NCI-H82 treated with DMSO at 0.1 percent for 48 hours (cell line): ENCODE measurements around the gene CCRL2.
"Not testable (repeated sequence)": the region's sequence is repeated elsewhere in the genome, so short reads cannot be mapped to it uniquely, and the experiment has no call there.

ENCODE experiments used
- DNase-seq: peaks from one replicate; lab custom pipeline; 2025; ENCODE audit not compliant: unreplicated experiment; lab: John Stamatoyannopoulos, UW

Gene CCRL2

GRCh38 chr3:46402902-46403301 is 4.2 kb upstream of the CCRL2 start:
- DNase-seq = not testable (repeated sequence)

- no peak for DNase-seq
Observed at GRCh38 chr3:46405301-46406019, 1.6 kb upstream of the CCRL2 start.

GRCh38 chr3:46406443-46406787 is 644 bp upstream of the CCRL2 start:
- no peak for DNase-seq

GRCh38 chr3:46407970-46408369 is 911 bp downstream of the CCRL2 start:
- DNase-seq = no peak

- DNase-seq = no peak
Observed at GRCh38 chr3:46408853-46409252, 1.8 kb downstream of the CCRL2 start.

GRCh38 chr3:46409739-46410489 is 2.9 kb downstream of the CCRL2 start:
- no peak for DNase-seq

GRCh38 chr3:46410669-46411068 is 3.6 kb downstream of the CCRL2 start:
- DNase-seq = no peak

GRCh38 chr3:46411271-46411670 is 4.2 kb downstream of the CCRL2 start:
- DNase-seq = no peak

- no peak for DNase-seq
Observed at GRCh38 chr3:46412786-46413298, 5.8 kb downstream of the CCRL2 start.

- DNase-seq = no peak
Observed at GRCh38 chr3:46413951-46414350, 6.9 kb downstream of the CCRL2 start.

GRCh38 chr3:46414739-46415138 is 7.7 kb downstream of the CCRL2 start:
- DNase-seq = no peak

GRCh38 chr3:46416125-46416810 is 9.2 kb downstream of the CCRL2 start:
- no peak for DNase-seq

GRCh38 chr3:46416811-46417510 is 9.9 kb downstream of the CCRL2 start:
- no peak for DNase-seq

- DNase-seq = no peak
Observed at GRCh38 chr3:46417841-46418611, 11.0 kb downstream of the CCRL2 start.

- DNase-seq = no peak
Observed at GRCh38 chr3:46419816-46420215, 12.8 kb downstream of the CCRL2 start.

- DNase-seq = no peak
Observed at GRCh38 chr3:46420931-46421330, 13.9 kb downstream of the CCRL2 start.

- no peak for DNase-seq
Observed at GRCh38 chr3:46422617-46423016, 15.6 kb downstream of the CCRL2 start.

GRCh38 chr3:46423588-46423987 is 16.5 kb downstream of the CCRL2 start:
- DNase-seq = no peak

GRCh38 chr3:46426476-46426875 is 19.4 kb downstream of the CCRL2 start:
- DNase-seq = not testable (repeated sequence)

- not testable (repeated sequence) for DNase-seq
Observed at GRCh38 chr3:46427404-46427803, 20.3 kb downstream of the CCRL2 start.
